T-cell (primary cell): Measurements from ENCODE around the gene ETFB. TPM values are rescaled to one million over a fixed set of nuclear protein-coding genes. Genes with fewer than 3 reads are reported as not detected.

ENCODE experiments used
- ATAC-seq, 4 experiments: fragments of 200-7000 bp in 3 of 4; fragments of 150-1000 bp in 1 of 4; cut with Tn5 transposase; replicated peaks in 1 of 4; 1 replicate in 3 of 4; 2 replicates in 1 of 4; pipeline ENCODE4 v1.10.0; 2021; ENCODE audit warnings: moderate library complexity in 3 of 4, mild to moderate bottlenecking in 2 of 4, moderate number of reproducible peaks in 1 of 4
- CTCF ChIA-PET, 2 donors: fragments of 300-600 bp; sonication (Branson Sonifier 250); formaldehyde crosslinking; loops; one replicate each; lab custom pipeline; 2022; ENCODE audit warnings: antibody characterized with exemption in 2 of 2; lab: Charles Lee
- POLR2A ChIA-PET, 2 donors: fragments of 300-600 bp; sonication (Branson Sonifier 250); formaldehyde crosslinking; loops; one replicate each; lab custom pipeline; 2022; ENCODE audit warnings: antibody characterized with exemption in 2 of 2; lab: Charles Lee
- DNase-seq, 35 experiments: peaks; one replicate each; pipeline versions ENCODE4 v3.0.0 to v3.0.0-alpha.2; 2013 to 2023
- H3K27ac ChIP-seq: one replicate; pipeline ENCODE4 v1.5.1; 2013; ENCODE audit warnings: low read length
- H3K27me3 ChIP-seq, 2 experiments: replicated peaks in 1 of 2; 1 replicate in 1 of 2; 2 replicates in 1 of 2; pipeline versions ENCODE4 v1.6.1 to v1.7.0; 2013; ENCODE audit warnings: low read length in 1 of 2, mixed read lengths in 1 of 2; ENCODE audit not compliant: control insufficient read depth in 2 of 2, insufficient read depth in 2 of 2; ENCODE audit errors: extremely low read depth in 1 of 2
- H3K36me3 ChIP-seq, 2 donors: 1 replicate in 1 of 2; 2 replicates in 1 of 2; pipeline versions ENCODE4 v1.6.1 to v1.7.0; 2013; ENCODE audit warnings: low read length in 1 of 2; ENCODE audit not compliant: control insufficient read depth in 2 of 2, insufficient read depth in 1 of 2; ENCODE audit errors: extremely low read depth in 1 of 2
- H3K4me1 ChIP-seq, 2 experiments: 1 replicate in 1 of 2; 2 replicates in 1 of 2; pipeline versions ENCODE4 v1.6.1 to v1.7.0; 2013; ENCODE audit warnings: low read length in 2 of 2, mixed read lengths in 1 of 2; ENCODE audit not compliant: insufficient read depth in 2 of 2, control insufficient read depth in 1 of 2; ENCODE audit errors: extremely low read depth in 1 of 2
- H3K4me3 ChIP-seq, 2 donors: 1 replicate in 1 of 2; 2 replicates in 1 of 2; pipeline versions ENCODE4 v1.5.1 to v1.7.0; 2013; ENCODE audit warnings: mild to moderate bottlenecking in 2 of 2, low read length in 1 of 2, moderate library complexity in 1 of 2; ENCODE audit not compliant: control insufficient read depth in 1 of 2; ENCODE audit errors: extremely low read depth in 1 of 2
- H3K9me3 ChIP-seq: 2 replicates; pipeline ENCODE4 v1.7.0; 2013
- H3K27ac Mint-ChIP-seq, 2 donors: one replicate each; pipeline ENCODE4 v1.8.0; 2020 to 2021; ENCODE audit warnings: mild to moderate bottlenecking in 2 of 2, mixed read lengths in 2 of 2
- H3K27me3 Mint-ChIP-seq, 2 donors: one replicate each; pipeline ENCODE4 v1.8.0; 2021 to 2022; ENCODE audit warnings: mixed read lengths in 2 of 2
- H3K36me3 Mint-ChIP-seq: one replicate; pipeline ENCODE4 v1.8.0; 2021; ENCODE audit warnings: mixed read lengths
- H3K4me1 Mint-ChIP-seq, 3 donors: one replicate each; pipeline ENCODE4 v1.8.0; 2020 to 2022; ENCODE audit warnings: mixed read lengths in 3 of 3, mild to moderate bottlenecking in 1 of 3
- H3K4me3 Mint-ChIP-seq, 3 donors: one replicate each; pipeline ENCODE4 v1.8.0; 2020 to 2022; ENCODE audit warnings: mild to moderate bottlenecking in 3 of 3, mixed read lengths in 3 of 3, moderate library complexity in 3 of 3
- H3K9me3 Mint-ChIP-seq, 3 donors: one replicate each; pipeline ENCODE4 v1.8.0; 2020 to 2022; ENCODE audit warnings: mixed read lengths in 3 of 3
- WGBS: methylation state at CpG from one replicate; pipeline ENCODE4 v1.1.5; 2013; ENCODE audit warnings: missing lambda C conversion rate; ENCODE audit not compliant: insufficient coverage; 5-methylcytosine and 5-hydroxymethylcytosine counted together
- total RNA-seq, 35 experiments: library from RNA in 6 of 35; stranded (reverse) in 6 of 35; fragments of 120-200 nt in 1 of 35; gene quantifications; one replicate each; pipeline versions ENCODE4 v1.2.1 to v1.2.4 and lab custom pipeline; 2013 to 2026

The ETFB gene
- total RNA-seq, 5 donors from 2014 or later (not counting 1 experiment from before 2014, with no cell fraction given) = 37.8 to 67.8 (median 61.1) TPM

DNA sequence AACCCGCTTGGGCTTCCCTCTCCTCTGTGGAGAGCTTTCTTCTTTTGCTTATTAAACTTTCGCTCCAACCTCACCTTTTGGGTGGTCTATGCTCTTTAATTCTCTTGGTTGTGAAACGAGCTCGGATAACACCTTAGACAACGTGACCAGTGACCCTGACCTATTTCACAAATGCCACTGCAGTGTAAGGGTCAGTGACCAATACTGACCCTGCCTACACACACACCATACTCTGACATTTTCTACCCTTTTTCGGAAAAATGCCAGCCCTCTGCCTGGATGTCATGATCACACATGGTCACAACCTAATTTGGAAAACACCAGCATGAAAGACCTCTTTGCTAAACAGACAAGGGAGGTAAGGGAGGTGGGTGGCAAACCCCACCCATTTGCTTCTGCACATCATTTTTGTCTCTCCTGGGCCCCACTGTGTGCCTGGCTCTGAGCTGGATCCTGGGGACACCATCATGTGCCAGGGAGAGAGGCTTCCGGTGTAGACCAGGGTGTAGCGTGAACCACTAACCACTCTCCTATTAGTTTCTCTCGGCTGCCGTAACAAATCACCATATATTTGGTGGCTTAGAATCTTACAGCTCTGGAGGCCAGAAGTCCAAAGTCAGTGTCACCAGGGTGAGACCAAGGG is 9.9 kb downstream of the ETFB start:
- H3K27ac Mint-ChIP-seq = peak overlapping the region in 1 of 2 donors; percentile 55
- H3K4me3 ChIP-seq = no peak overlapping the region
- no peak for DNase-seq
- ChIA-PET POLR2A (no interaction called here), CTCF (no interaction called here)
- 97% methylated on average over 5 of the region's 10 CpGs for WGBS
- H3K27ac ChIP-seq = no peak overlapping the region
- no peak overlapping the region for H3K4me3 Mint-ChIP-seq
- peaks cover 13 to 15% of the 10 kb centered on the region in 2 experiments for H3K4me1 ChIP-seq
- H3K27me3 Mint-ChIP-seq = no peaks in the 10 kb centered on the region
- H3K9me3 ChIP-seq = no peaks in the 10 kb centered on the region
- H3K27me3 ChIP-seq = no peaks in the 10 kb centered on the region
- peaks cover 21 to 30% (median 27%) of the 10 kb centered on the region in 3 donors for H3K4me1 Mint-ChIP-seq
- peaks cover 8% of the 10 kb centered on the region for H3K36me3 Mint-ChIP-seq
- H3K9me3 Mint-ChIP-seq = no peaks in the 10 kb centered on the region
- ATAC-seq = no peak
- peaks cover 4 to 19% of the 10 kb centered on the region in 2 donors for H3K36me3 ChIP-seq

- DNase-seq (peak in 24 of 35 experiments; percentile 23 to 72 (median 48)), ATAC-seq (peak; percentile 67 to 98 (median 81))
- no peak overlapping the region for H3K27ac ChIP-seq
- H3K27me3 ChIP-seq = no peaks in the 10 kb centered on the region
- no peaks in the 10 kb centered on the region for H3K9me3 ChIP-seq
- ChIA-PET CTCF (interaction anchor here in 1 of 2 donors (1.2 kb wide), 1 partner anchor 13 kb away, joined by 5 read pairs; no protein-coding TSS in a partner anchor), POLR2A (no interaction called here)
- 40% methylated on average over 1 of the region's 8 CpGs for WGBS
- Mint-ChIP-seq H3K36me3 (peaks cover 21% of the 10 kb centered on the region), H3K9me3 (no peaks in the 10 kb centered on the region), H3K4me3 (peak overlapping the region; percentile 28 to 55 (median 47)), H3K4me1 (peaks cover 21 to 26% (median 24%) of the 10 kb centered on the region in 3 donors), H3K27ac (peak overlapping the region; percentile 77 to 94), H3K27me3 (no peaks in the 10 kb centered on the region)
- H3K36me3 ChIP-seq = peaks cover 10 to 30% of the 10 kb centered on the region in 2 donors
- peaks cover 13 to 15% of the 10 kb centered on the region in 2 experiments for H3K4me1 ChIP-seq
- H3K4me3 ChIP-seq = peak overlapping the region in 1 of 2 donors; percentile 5
Observed at GRCh38 chr19:51354742-51355148, 11.4 kb downstream of the ETFB start.

GRCh38 chr19:51354103-51354741 is 12.0 kb downstream of the ETFB start:
- Histone ChIP-seq H3K9me3 (no peaks in the 10 kb centered on the region), H3K4me1 (peaks cover 13 to 15% of the 10 kb centered on the region in 2 experiments), H3K27me3 (no peaks in the 10 kb centered on the region), H3K36me3 (peaks cover 10 to 30% of the 10 kb centered on the region in 2 donors), H3K27ac (no peak overlapping the region), H3K4me3 (peak overlapping the region in 1 of 2 donors; percentile 5)
- H3K27me3 Mint-ChIP-seq = no peaks in the 10 kb centered on the region
- ChIA-PET CTCF (interaction anchor here in 1 of 2 donors (1.2 kb wide), 1 partner anchor 14 kb away, joined by 5 read pairs; no protein-coding TSS in a partner anchor), POLR2A (no interaction called here)
- DNase-seq (no peak), ATAC-seq (peak in 1 of 4 experiments; percentile 19)
- peak overlapping the region; percentile 77 to 94 for H3K27ac Mint-ChIP-seq
- peaks cover 21 to 26% (median 24%) of the 10 kb centered on the region in 3 donors for H3K4me1 Mint-ChIP-seq
- H3K36me3 Mint-ChIP-seq = peaks cover 21% of the 10 kb centered on the region
- 88% methylated on average over 10 of the region's 12 CpGs for WGBS
- no peaks in the 10 kb centered on the region for H3K9me3 Mint-ChIP-seq
- H3K4me3 Mint-ChIP-seq = peak overlapping the region in 1 of 3 donors; percentile 55

DNA sequence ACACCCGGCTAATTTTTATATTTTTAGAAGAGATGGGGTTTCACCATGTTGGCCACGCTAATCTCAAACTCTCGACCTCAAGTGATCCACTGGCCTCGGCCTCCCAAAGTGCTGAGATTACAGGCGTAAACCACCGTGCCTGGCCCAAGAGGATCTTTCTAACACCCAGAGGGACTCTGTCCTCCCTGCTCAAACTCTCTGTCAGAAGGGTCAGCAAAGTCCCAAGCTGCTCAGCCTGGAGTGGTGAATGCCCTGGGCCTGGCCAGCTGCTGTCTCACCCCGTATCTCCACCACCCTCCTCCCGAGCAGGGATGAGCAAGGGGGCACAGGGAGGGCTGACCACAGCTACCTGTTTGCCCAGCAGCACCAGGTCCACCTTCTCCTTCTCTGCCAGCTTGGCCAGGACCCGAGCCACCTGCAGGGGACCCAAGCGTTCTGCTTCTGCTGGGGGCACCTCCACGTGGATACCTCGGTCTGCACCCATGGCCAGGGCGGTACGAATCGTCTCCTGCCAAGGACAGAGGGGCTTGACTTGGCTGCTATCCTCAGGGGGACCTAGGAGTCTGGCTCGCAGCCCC is 13.3 kb downstream of the ETFB start:
- ATAC-seq (no peak), DNase-seq (no peak)
- H3K36me3 Mint-ChIP-seq = peaks cover 21% of the 10 kb centered on the region
- no peak overlapping the region for H3K4me3 ChIP-seq
- H3K4me1 ChIP-seq = peaks cover 13 to 15% of the 10 kb centered on the region in 2 experiments
- no peaks in the 10 kb centered on the region for H3K9me3 ChIP-seq
- H3K27ac Mint-ChIP-seq = no peak overlapping the region
- no peaks in the 10 kb centered on the region for H3K9me3 Mint-ChIP-seq
- ChIA-PET POLR2A (no interaction called here), CTCF (no interaction called here)
- no peaks in the 10 kb centered on the region for H3K27me3 Mint-ChIP-seq
- WGBS = 97% methylated on average over 11 of the region's 16 CpGs
- no peak overlapping the region for H3K4me3 Mint-ChIP-seq
- peaks cover 10 to 30% of the 10 kb centered on the region in 2 donors for H3K36me3 ChIP-seq
- H3K4me1 Mint-ChIP-seq = peaks cover 21 to 26% (median 24%) of the 10 kb centered on the region in 3 donors
- no peaks in the 10 kb centered on the region for H3K27me3 ChIP-seq
- no peak overlapping the region for H3K27ac ChIP-seq

GRCh38 chr19:51351266-51351990 is 14.8 kb downstream of the ETFB start:
- no peak overlapping the region for H3K4me3 Mint-ChIP-seq
- no peaks in the 10 kb centered on the region for H3K27me3 ChIP-seq
- DNase-seq = no peak
- no peaks in the 10 kb centered on the region for H3K27me3 Mint-ChIP-seq
- no peak for ATAC-seq
- H3K36me3 ChIP-seq = peaks cover 10 to 33% of the 10 kb centered on the region in 2 donors
- no peak overlapping the region for H3K27ac Mint-ChIP-seq
- no peaks in the 10 kb centered on the region for H3K9me3 Mint-ChIP-seq
- peaks cover 13% of the 10 kb centered on the region in 2 experiments for H3K4me1 ChIP-seq
- ChIA-PET POLR2A (no interaction called here), CTCF (no interaction called here)
- H3K4me1 Mint-ChIP-seq = peaks cover 17 to 20% (median 19%) of the 10 kb centered on the region in 3 donors
- 99% methylated on average over 11 of the region's 11 CpGs for WGBS
- H3K4me3 ChIP-seq = no peak overlapping the region
- H3K9me3 ChIP-seq = no peaks in the 10 kb centered on the region
- no peak overlapping the region for H3K27ac ChIP-seq
- H3K36me3 Mint-ChIP-seq = peaks cover 33% of the 10 kb centered on the region
